NCI-H1694 (cell line): ENCODE measurements around the gene CSNK2B.
A peak's percentile ranks its signal among the peaks of the same experiment; 100 is the strongest.

Source experiments
- DNase-seq: peaks from one replicate; lab custom pipeline; 2025; lab: John Stamatoyannopoulos, UW

Gene CSNK2B

GRCh38 chr6:31636698-31637596, 28.9 kb upstream of the CSNK2B start:
- no peak for DNase-seq

- no peak for DNase-seq
Observed at GRCh38 chr6:31639043-31639442, 26.8 kb upstream of the CSNK2B start.

- DNase-seq: no peak
Observed at GRCh38 chr6:31639449-31639861, 26.4 kb upstream of the CSNK2B start.

- no peak for DNase-seq
Observed at GRCh38 chr6:31640612-31641011, 25.3 kb upstream of the CSNK2B start.

- no peak for DNase-seq
Observed at GRCh38 chr6:31641370-31641769, 24.5 kb upstream of the CSNK2B start.

DNA sequence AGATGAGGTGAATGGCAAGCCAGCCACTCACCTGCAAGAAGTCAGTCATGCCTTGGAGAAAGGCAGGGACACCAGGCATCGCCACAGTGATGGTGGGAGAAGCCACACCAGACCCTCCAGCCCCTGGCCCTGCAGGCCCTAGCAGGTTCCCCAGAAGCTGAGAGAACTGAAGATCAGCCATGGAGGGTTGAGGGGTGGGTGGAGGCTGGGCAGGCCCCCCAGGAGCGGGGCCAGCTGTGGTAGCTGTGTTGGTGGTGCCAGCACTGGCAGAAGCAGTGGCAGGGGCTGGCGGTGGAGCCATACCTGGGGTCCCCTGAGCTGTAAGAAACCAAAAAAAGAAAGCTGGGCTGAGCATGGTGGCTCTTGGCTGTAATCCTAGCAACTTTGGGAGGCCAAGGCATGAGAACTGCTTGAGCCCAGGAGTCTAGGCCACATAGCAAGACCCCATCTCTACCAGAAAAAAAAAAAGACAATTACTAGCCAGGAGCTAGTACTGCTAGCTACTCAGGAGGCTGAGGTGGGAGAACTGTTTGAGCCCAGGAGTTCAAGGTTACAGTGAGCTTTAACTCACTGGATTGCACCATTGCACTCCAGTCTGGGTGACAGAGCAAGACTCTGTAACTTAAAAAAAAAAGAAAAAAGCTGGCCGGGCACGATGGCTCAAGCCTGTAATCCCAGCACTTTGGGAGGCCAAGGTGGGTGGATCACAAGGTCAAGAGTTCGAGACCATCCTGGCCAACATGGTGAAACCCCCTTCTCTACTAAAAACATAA, 22.9 kb upstream of the CSNK2B start:
- DNase-seq: no peak

DNA sequence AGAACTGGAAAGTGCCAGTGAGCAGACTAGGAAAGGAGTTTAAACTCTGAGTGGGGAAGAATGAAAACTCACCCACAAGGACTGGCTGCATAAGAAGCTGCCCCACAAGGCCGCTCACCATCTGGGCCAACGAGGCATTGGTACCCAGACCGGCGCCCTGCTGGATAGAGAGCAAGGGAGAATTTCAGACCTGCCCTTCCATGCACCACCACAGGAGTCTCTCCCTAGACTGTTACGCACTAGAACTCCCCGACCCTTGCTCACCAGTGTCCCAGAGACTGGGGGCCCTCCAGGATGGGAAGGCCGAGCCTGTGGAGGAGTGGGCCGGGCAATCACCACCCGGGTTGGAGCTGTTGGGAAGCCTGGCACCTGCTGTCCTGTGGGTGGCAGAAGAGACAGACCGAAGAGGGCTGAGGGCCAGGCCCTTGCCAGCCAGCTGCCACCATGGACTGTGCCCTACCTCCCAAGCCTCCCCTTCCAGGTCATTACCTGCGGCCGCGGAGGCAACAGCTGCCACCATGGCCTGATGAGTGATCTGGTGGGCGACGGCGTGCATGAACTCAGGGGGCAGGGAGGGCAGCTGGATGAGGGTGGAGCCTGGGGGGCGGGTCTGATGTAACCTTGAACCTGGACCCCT, 21.9 kb upstream of the CSNK2B start:
- DNase-seq: no peak

GRCh38 chr6:31645325-31645724, 20.6 kb upstream of the CSNK2B start:
- no peak for DNase-seq

GRCh38 chr6:31651602-31652191, 14.2 kb upstream of the CSNK2B start:
- no peak for DNase-seq

DNA sequence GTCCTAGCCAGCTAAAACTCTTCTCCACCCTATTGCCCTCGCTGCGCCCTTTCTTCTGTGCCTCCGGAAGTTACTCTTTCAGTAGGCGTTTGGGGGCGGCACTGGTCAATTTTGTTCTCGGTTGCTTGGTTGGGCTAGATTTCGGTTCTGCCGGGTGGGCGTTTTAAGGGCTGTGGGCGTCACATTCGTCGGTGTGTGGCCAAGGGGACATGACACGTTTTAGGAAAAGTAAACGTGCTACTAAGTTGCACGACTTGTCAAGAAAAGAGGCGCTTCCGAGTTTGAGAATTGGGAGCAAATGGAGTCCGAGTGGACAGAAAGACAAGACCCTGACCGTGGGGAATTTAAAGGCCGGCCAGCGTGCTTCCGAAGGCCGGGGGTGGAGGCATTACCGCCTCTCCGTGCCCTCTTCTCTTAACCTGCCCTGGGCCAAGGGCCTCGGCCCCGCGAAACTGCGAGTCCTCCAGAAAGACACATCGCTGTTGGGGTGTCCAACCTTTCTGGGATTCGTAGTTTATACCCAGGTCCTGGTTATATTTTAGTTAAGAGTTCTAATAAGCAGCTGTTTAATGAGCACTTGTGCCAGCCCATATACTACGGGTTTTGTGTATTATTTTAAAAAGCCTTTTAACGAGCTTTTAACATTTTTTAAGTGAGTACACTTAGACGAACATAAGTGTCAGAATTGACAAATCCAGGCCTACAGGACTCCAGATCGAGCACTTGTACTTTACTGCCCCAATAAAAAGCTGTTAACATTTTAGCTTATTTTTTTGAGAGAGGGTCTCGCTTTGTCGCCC, 12.8 kb upstream of the CSNK2B start:
- peak; percentile 95 for DNase-seq

DNA sequence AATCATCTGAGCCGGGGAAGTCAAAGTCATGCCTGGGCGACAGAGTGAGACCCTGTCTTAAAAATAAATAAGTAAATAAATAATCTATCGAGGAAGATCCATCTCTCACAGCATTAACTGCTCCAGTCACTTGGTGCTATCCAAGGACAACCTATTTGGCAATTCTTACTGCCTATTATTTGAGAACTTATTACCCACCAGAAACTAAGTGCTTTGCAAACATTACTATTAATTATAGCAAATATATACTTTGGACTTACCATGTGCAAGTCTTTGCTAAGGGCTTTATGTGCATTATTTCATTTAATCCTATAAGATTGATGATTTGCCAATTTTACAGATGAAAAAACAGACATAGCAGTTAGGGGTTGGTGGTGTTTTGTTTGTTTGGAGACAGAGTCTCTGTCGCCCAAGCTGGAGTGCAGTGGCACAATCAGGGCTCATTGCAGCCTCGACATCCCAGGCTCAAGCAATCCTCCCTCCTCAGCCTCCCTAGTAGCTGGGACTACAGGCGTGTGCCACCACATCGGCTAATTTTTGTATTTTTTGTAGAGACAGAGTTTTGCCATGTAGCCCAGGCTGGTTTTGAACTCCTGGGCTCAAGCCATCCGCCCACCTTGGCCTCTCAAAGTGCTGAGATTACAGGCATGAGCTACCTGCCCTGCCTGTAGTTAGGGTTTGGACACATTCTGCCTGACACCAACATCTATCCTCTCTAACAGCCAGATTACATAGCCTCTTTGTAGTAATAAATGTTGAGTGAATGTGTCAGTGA, 11.1 kb upstream of the CSNK2B start:
- DNase-seq: no peak

GRCh38 chr6:31655349-31656237, 10.3 kb upstream of the CSNK2B start, which contains the start of gene APOM:
TSS of gene APOM (plus strand) at chr6:31655894. CDS start at chr6:31655967, 73 bp downstream.
- DNase-seq: no peak

GRCh38 chr6:31657406-31658157, 8.3 kb upstream of the CSNK2B start:
- no peak for DNase-seq

GRCh38 chr6:31658158-31658688, 7.7 kb upstream of the CSNK2B start:
- DNase-seq: no peak

- DNase-seq: no peak
Observed at GRCh38 chr6:31658983-31659648, 6.8 kb upstream of the CSNK2B start.

- no peak for DNase-seq
Observed at GRCh38 chr6:31659649-31660380, 6.1 kb upstream of the CSNK2B start.
